Body of pancreas (tissue), 4 donors: ENCODE data around the gene ADAM15. TPM values are rescaled to one million over a fixed set of nuclear protein-coding genes. Genes with fewer than 3 reads are reported as not detected.

Source experiments
- ATAC-seq: fragments of 150-250 bp; one replicate; pipeline ENCODE4 v1.9.1; 2016
- DNase-seq, 4 donors: peaks; one replicate each; pipeline ENCODE4 v3.0.0-alpha.2; 2019
- H3K27ac ChIP-seq, 4 donors: fragments of 200-600 bp; sonication (generic); 1 replicate in 3 of 4; 2 replicates in 1 of 4; pipeline versions ENCODE4 v1.5.1 to v1.6.1; 2016 to 2019; ENCODE audit warnings: mild to moderate bottlenecking in 1 of 4, mixed read lengths in 1 of 4, moderate library complexity in 1 of 4
- H3K27me3 ChIP-seq, 2 donors: fragments of 200-600 bp; sonication (generic); one replicate each; pipeline ENCODE4 v1.6.0; 2016; ENCODE audit warnings: mild to moderate bottlenecking in 1 of 2
- H3K36me3 ChIP-seq, 2 donors: fragments of 200-600 bp; sonication (generic); replicated peaks in 1 of 2; 2 replicates each; pipeline ENCODE4 v1.5.1; 2016; ENCODE audit warnings: low read depth in 2 of 2; ENCODE audit not compliant: insufficient read depth in 1 of 2
- H3K4me1 ChIP-seq: fragments of 200-600 bp; sonication (generic); one replicate; pipeline ENCODE4 v1.6.0; 2016
- H3K4me3 ChIP-seq, 2 donors: fragments of 200-600 bp; sonication (generic); 1 replicate in 1 of 2; 2 replicates in 1 of 2; pipeline ENCODE4 v1.5.1; 2016 to 2019
- H3K9me3 ChIP-seq, 3 donors: fragments of 200-600 bp; sonication (generic); 1 replicate in 2 of 3; 2 replicates in 1 of 3; pipeline ENCODE4 v1.5.1; 2016
- POLR2A ChIP-seq, 3 donors: fragments of 450-650 bp; IDR thresholded peaks; one replicate each; pipeline ENCODE4 v1.6.1; 2016; ENCODE audit warnings: antibody characterized with exemption in 3 of 3, mild to moderate bottlenecking in 2 of 3
- WGBS, 2 donors: methylation state at CpG; one replicate each; pipeline ENCODE4 v1.1.5; 2017; 5-methylcytosine and 5-hydroxymethylcytosine counted together
- intact Hi-C: fragments of 100-400 bp; cut with DNase I; formaldehyde crosslinking; loops from one replicate; pipeline ENCODE4 v1.15.1; 2023
- total RNA-seq, 2 donors: library from RNA; depleted of rRNA; stranded (reverse); fragments of >200 nt; gene quantifications; one replicate each; pipeline ENCODE4 v1.1.0, GENCODE V29; 2016
- TF ChIP-seq, protein P1 (sequence below), 7 experiments: fragments of 450-650 bp in 4 of 7; fragments of 200-600 bp in 3 of 7; sonication (generic) in 3 of 7; IDR thresholded peaks; one replicate each; pipeline ENCODE4 v1.5.1; 2016 to 2019; ENCODE audit warnings: antibody characterized with exemption in 7 of 7

The ADAM15 gene
- total RNA-seq, 2 donors from 2014 or later = 37.2 to 48.5 TPM

DNA sequence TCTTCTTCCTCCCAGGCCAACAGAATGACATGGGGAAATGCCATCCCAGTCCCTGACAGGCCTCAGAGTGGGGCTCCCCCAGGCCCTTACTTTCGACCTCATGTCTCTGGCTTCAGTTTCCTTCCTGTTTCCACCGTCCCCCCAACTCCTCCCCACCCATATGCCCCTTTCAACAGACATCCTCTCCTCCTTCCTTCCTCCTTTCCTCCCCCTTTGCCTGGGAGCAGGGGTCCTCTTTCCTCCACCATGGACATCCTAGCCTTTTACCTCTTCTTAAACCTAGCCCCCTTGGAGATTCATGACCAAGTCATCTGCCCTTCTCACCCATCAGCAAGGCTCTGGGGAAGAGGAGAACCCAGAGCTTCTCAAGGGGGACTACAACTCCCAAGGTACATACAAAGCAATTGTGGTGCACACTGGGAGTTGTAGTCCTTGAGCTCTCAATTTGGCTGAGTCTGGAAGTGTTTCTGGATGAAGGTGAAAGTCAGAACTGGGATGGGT is 44.5 kb upstream of the ADAM15 start:
- Histone ChIP-seq H3K9me3 (no peaks in the 10 kb centered on the region), H3K27me3 (no peaks in the 10 kb centered on the region), H3K36me3 (no peaks in the 10 kb centered on the region), H3K4me1 (peaks cover 76% of the 10 kb centered on the region), H3K4me3 (no peak overlapping the region), H3K27ac (peak overlapping the region; percentile 90 to 100 (median 98))
- intact Hi-C loops = no loop called here
- ATAC-seq = no peak
- DNase-seq = peak in 1 of 4 donors; percentile 48
- TF ChIP-seq, protein P1, sequence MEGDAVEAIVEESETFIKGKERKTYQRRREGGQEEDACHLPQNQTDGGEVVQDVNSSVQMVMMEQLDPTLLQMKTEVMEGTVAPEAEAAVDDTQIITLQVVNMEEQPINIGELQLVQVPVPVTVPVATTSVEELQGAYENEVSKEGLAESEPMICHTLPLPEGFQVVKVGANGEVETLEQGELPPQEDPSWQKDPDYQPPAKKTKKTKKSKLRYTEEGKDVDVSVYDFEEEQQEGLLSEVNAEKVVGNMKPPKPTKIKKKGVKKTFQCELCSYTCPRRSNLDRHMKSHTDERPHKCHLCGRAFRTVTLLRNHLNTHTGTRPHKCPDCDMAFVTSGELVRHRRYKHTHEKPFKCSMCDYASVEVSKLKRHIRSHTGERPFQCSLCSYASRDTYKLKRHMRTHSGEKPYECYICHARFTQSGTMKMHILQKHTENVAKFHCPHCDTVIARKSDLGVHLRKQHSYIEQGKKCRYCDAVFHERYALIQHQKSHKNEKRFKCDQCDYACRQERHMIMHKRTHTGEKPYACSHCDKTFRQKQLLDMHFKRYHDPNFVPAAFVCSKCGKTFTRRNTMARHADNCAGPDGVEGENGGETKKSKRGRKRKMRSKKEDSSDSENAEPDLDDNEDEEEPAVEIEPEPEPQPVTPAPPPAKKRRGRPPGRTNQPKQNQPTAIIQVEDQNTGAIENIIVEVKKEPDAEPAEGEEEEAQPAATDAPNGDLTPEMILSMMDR (IDR thresholded peaks at IDR 0.05) = no peak
- TF ChIP-seq POLR2A (IDR thresholded peaks at IDR 0.05) = no peak
- WGBS, 2 donors = 45 to 56% methylated on average over 2 of the region's 2 CpGs

DNA sequence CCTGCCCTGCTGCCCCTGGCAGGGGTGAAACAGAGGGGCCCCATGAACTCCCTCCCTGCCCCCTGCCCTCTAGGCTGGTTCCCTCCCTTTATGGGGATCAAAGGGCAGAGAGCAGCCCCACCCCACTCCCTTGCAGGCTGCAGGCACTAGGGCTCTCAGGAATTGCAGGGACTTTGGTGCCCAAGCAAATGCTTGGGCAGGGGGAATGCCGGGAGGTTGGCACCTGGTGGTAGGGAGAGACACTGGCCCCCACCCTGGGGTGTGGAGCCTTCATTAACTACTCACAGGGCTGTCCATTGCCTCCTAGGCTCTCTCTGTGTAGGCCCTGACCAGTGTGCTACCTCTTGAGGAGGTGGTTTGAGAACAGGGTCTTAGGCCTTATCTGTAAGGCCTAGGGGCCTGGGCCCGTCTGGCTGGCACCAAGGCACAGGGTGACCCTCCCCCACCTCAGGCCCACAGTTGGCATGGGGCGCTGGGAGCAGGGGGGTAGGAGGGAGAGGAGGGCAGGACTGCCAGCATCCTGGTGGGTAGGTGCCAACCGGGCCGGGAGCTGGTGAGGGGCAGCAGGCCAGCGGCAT is 43.8 kb upstream of the ADAM15 start:
- WGBS, 2 donors = 3 to 8% methylated on average over 4 to 6 of the region's 6 CpGs
- Histone ChIP-seq H3K27ac (peak overlapping the region; percentile 57 to 100 (median 98)), H3K9me3 (no peaks in the 10 kb centered on the region), H3K27me3 (no peaks in the 10 kb centered on the region), H3K4me3 (no peak overlapping the region), H3K4me1 (peaks cover 83% of the 10 kb centered on the region), H3K36me3 (no peaks in the 10 kb centered on the region)
- DNase-seq = peak; percentile 72 to 88 (median 78)
- TF ChIP-seq POLR2A (IDR thresholded peaks at IDR 0.05) = no peak
- TF ChIP-seq, protein P1 (IDR thresholded peaks at IDR 0.05) = no peak
- intact Hi-C loops = no loop called here
- ATAC-seq = no peak

DNA sequence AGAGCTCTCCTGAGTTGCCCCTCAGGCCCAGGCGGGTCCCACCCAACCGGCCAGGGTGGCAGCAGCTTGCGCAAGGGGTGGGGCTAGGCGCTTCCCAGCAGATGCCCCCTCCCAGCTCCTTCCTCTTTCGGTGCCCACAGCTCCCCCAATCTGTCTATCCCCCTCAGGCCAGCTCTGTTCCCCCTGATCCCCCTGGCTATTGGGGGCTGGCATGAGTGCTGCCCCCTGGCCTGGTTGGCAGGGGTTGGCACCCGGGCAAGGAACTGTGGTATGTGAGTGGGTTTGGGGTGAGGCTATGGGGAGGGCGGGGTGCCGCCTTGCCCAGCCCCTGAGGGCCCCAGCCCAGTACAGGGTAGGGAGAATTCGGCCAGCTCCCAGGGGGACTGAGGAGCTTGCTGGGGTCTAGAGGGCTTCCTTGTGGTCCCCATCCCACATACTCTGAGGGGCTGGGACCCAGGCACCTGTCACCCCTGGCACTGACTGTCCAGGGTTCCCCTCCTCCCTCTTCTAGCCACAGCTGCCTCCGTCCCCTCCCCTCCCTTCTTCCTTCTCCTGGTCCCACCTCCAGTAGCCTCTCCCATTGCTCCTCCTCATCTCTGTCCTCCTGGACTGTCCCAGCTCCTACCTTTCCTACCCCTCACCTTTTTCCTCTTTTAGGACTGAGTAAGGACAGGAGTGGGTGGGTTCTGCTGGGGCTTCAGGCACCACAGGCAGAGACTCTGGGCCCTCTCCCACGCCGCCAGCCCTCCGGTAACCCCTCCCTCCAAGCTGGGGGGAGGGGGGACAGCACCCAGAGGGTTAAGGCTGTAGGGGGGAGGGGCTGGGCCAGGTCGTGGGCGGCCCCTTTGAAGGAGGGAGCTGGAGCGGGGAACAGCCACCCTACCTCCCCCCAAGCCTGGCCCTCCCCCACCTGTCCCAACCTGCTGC is 42.8 kb upstream of the ADAM15 start:
- H3K4me3 ChIP-seq = no peak overlapping the region
- intact Hi-C loops = no loop called here
- H3K9me3 ChIP-seq = no peaks in the 10 kb centered on the region
- H3K27ac ChIP-seq = peak overlapping the region; percentile 57 to 100 (median 98)
- ATAC-seq = no peak
- no peaks in the 10 kb centered on the region for H3K36me3 ChIP-seq
- H3K27me3 ChIP-seq = no peaks in the 10 kb centered on the region
- WGBS, 2 donors = 43 to 57% methylated on average over 10 to 16 of the region's 16 CpGs
- DNase-seq = no peak
- TF ChIP-seq, protein P1 (IDR thresholded peaks at IDR 0.05) = no peak
- TF ChIP-seq POLR2A (IDR thresholded peaks at IDR 0.05) = no peak
- peaks cover 92% of the 10 kb centered on the region for H3K4me1 ChIP-seq

DNA sequence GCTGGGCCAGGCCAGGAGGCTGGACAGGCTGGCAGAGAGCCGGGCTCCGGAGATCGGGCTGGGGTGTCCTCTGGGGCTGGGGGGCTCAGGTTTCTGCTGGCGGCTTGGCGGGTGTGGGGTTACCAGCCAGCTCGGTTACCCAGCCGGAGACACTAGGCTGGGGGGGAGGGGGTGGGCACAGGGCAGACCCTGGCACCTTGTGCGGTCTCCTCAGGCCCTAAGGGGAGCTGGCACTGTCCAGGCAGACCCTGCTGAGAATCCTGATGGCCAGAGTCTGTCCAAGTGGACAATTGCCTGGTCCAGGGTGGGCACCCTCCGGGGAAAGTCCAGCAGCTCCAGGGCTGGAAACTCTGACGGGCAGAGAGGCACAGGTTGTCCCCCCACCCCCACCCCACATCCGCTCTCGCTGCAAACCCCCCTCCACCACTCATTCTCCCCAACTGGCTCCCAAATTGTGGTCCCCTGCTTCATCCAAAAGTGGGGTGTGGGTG is 41.9 kb upstream of the ADAM15 start:
- Histone ChIP-seq H3K9me3 (no peaks in the 10 kb centered on the region), H3K4me1 (peaks cover 97% of the 10 kb centered on the region), H3K4me3 (no peak overlapping the region), H3K27ac (peak overlapping the region in 3 of 4 donors; percentile 95 to 100 (median 100)), H3K36me3 (no peaks in the 10 kb centered on the region), H3K27me3 (no peaks in the 10 kb centered on the region)
- TF ChIP-seq POLR2A (IDR thresholded peaks at IDR 0.05) = no peak
- TF ChIP-seq, protein P1 (IDR thresholded peaks at IDR 0.05) = no peak
- no peak for ATAC-seq
- intact Hi-C loops = no loop called here
- no peak for DNase-seq
- 90% methylated on average over 3 to 9 of the region's 12 CpGs for WGBS, 2 donors
